CD14-positive monocyte (primary cell): Measurements from ENCODE around the gene SPATA46. TPM values are rescaled to one million over a fixed set of nuclear protein-coding genes. Genes with fewer than 3 reads are reported as not detected.

Experiments used
- DNase-seq, 3 donors: peaks; one replicate each; pipeline ENCODE4 v3.0.0-alpha.2; 2011 to 2022
- H2AFZ ChIP-seq: 2 replicates; pipeline ENCODE4 v1.6.0; 2012; ENCODE audit warnings: mild to moderate bottlenecking, low read depth, low read length, inconsistent platforms; ENCODE audit not compliant: insufficient read depth, poor library complexity, severe bottlenecking
- H3K27ac ChIP-seq, 2 donors: 1 replicate in 1 of 2; 2 replicates in 1 of 2; pipeline ENCODE4 v1.5.1; 2012 to 2013; ENCODE audit warnings: low read length in 2 of 2, control low read depth in 1 of 2, inconsistent platforms in 1 of 2, low read depth in 1 of 2, mild to moderate bottlenecking in 1 of 2
- H3K27me3 ChIP-seq, 2 donors: one replicate each; pipeline versions ENCODE4 v1.6.0 to v1.6.1; 2011 to 2013; ENCODE audit warnings: low read length in 2 of 2; ENCODE audit not compliant: control insufficient read depth in 2 of 2, insufficient read depth in 2 of 2
- H3K36me3 ChIP-seq, 2 donors: replicated peaks in 1 of 2; 1 replicate in 1 of 2; 2 replicates in 1 of 2; pipeline versions ENCODE4 v1.5.1 to v1.6.1; 2012 to 2013; ENCODE audit warnings: low read length in 2 of 2, control low read depth in 1 of 2, inconsistent platforms in 1 of 2, mild to moderate bottlenecking in 1 of 2; ENCODE audit not compliant: insufficient read depth in 2 of 2, control insufficient read depth in 1 of 2
- H3K4me1 ChIP-seq, 2 donors: 1 replicate in 1 of 2; 2 replicates in 1 of 2; pipeline versions ENCODE4 v1.5.1 to v1.6.1; 2012 to 2013; ENCODE audit warnings: low read length in 2 of 2, control low read depth in 1 of 2, inconsistent platforms in 1 of 2, mild to moderate bottlenecking in 1 of 2, moderate library complexity in 1 of 2; ENCODE audit not compliant: insufficient read depth in 2 of 2, control insufficient read depth in 1 of 2
- H3K4me2 ChIP-seq: replicated peaks from 2 replicates; pipeline ENCODE3; 2012; ENCODE audit warnings: low read length, moderate library complexity, mild to moderate bottlenecking; ENCODE audit not compliant: poor library complexity, severe bottlenecking; ENCODE audit errors: extremely low read depth
- H3K4me3 ChIP-seq, 3 experiments: fragments of 200-600 bp in 1 of 3; sonication (generic) in 1 of 3; replicated peaks in 1 of 3; 1 replicate in 2 of 3; 2 replicates in 1 of 3; pipeline ENCODE4 v1.5.1; 2011 to 2013; ENCODE audit warnings: low read length in 3 of 3, mild to moderate bottlenecking in 3 of 3, control low read depth in 2 of 3, low read depth in 2 of 3, inconsistent platforms in 1 of 3, moderate library complexity in 1 of 3
- H3K79me2 ChIP-seq: 2 replicates; pipeline ENCODE4 v1.6.0; 2012; ENCODE audit warnings: mild to moderate bottlenecking, control low read depth, inconsistent platforms, low read length, moderate library complexity; ENCODE audit not compliant: insufficient read depth
- H3K9ac ChIP-seq: 2 replicates; pipeline ENCODE4 v1.6.0; 2017; ENCODE audit warnings: low read length, mild to moderate bottlenecking; ENCODE audit not compliant: insufficient read depth, poor library complexity, severe bottlenecking
- H3K9me3 ChIP-seq, 2 donors: replicated peaks in 1 of 2; 1 replicate in 1 of 2; 2 replicates in 1 of 2; pipeline versions ENCODE4 v1.5.1 to v1.6.1; 2012 to 2013; ENCODE audit warnings: low read length in 2 of 2, control low read depth in 1 of 2; ENCODE audit not compliant: control insufficient read depth in 1 of 2, insufficient read depth in 1 of 2
- H4K20me1 ChIP-seq: 2 replicates; pipeline ENCODE4 v1.6.0; 2012; ENCODE audit warnings: mild to moderate bottlenecking, low read length, control low read depth, moderate library complexity; ENCODE audit not compliant: insufficient read depth
- H3K27ac Mint-ChIP-seq, 7 donors: one replicate each; pipeline ENCODE4 v1.8.0; 2020; ENCODE audit warnings: mild to moderate bottlenecking in 7 of 7, mixed read lengths in 7 of 7, moderate library complexity in 6 of 7, inconsistent platforms in 2 of 7
- H3K27me3 Mint-ChIP-seq, 3 donors: one replicate each; pipeline ENCODE4 v1.8.0; 2021 to 2022; ENCODE audit warnings: low read depth in 3 of 3, mild to moderate bottlenecking in 3 of 3, mixed read lengths in 3 of 3, moderate library complexity in 3 of 3, inconsistent platforms in 1 of 3
- H3K36me3 Mint-ChIP-seq, 2 donors: one replicate each; pipeline ENCODE4 v1.8.0; 2020; ENCODE audit warnings: mixed read lengths in 2 of 2, inconsistent platforms in 1 of 2, mild to moderate bottlenecking in 1 of 2
- H3K4me1 Mint-ChIP-seq: one replicate; pipeline ENCODE4 v1.8.0; 2020; ENCODE audit warnings: mild to moderate bottlenecking, mixed read lengths
- H3K4me3 Mint-ChIP-seq, 2 donors: one replicate each; pipeline ENCODE4 v1.8.0; 2020; ENCODE audit warnings: mild to moderate bottlenecking in 2 of 2, mixed read lengths in 2 of 2, moderate library complexity in 1 of 2
- H3K9me3 Mint-ChIP-seq, 7 donors: one replicate each; pipeline ENCODE4 v1.8.0; 2020 to 2022; ENCODE audit warnings: mixed read lengths in 7 of 7, mild to moderate bottlenecking in 6 of 7, moderate library complexity in 6 of 7, inconsistent platforms in 2 of 7
- WGBS: methylation state at CpG from one replicate; pipeline ENCODE4 v1.1.5; 2013; ENCODE audit warnings: missing lambda C conversion rate; ENCODE audit not compliant: insufficient coverage; 5-methylcytosine and 5-hydroxymethylcytosine counted together
- intact Hi-C, 2 donors: fragments of 100-400 bp; cut with micrococcal nuclease; formaldehyde crosslinking; loops; one replicate each; pipeline versions ENCODE4 v1.15.0 to v1.15.1; 2023
- polyA plus RNA-seq, 3 donors: library from polyadenylated mRNA; depleted of rRNA in 1 of 3; unstranded in 2 of 3; stranded (reverse) in 1 of 3; fragments of 300-500 nt in 2 of 3; fragments of >200 nt in 1 of 3; fragmentation: Illumina TruSeq in 2 of 3; gene quantifications; 1 replicate in 2 of 3; 2 replicates in 1 of 3; pipeline ENCODE4 v1.2.3, GENCODE V29; 2012 to 2021
- TF ChIP-seq, protein P1 (sequence below): fragments of 200-600 bp; IDR thresholded peaks from one replicate; pipeline ENCODE4 v1.8.0; 2022; ENCODE audit warnings: antibody characterized with exemption, mild to moderate bottlenecking

The SPATA46 gene
- polyA plus RNA-seq, 3 donors = not detected

GRCh38 chr1:162412002-162412401, 35.3 kb upstream of the SPATA46 start, which contains the start of gene SH2D1B:
Gene SH2D1B, minus strand, starts transcription at chr1:162412136. Its CDS starts 120 bp downstream, at chr1:162412016.
- no peaks in the 10 kb centered on the region for H3K79me2 ChIP-seq
- intact Hi-C loops = no loop called here
- peaks cover 0 to 21% of the 10 kb centered on the region in 2 donors for H3K4me1 ChIP-seq
- H4K20me1 ChIP-seq = no peaks in the 10 kb centered on the region
- H3K4me3 ChIP-seq = peak within 1 kb of the TSS in 1 of 3 experiments; percentile 3
- H3K27ac ChIP-seq = no peak within 1 kb of the TSS
- Mint-ChIP-seq H3K27ac (peak within 1 kb of the TSS in 5 of 7 donors; percentile 1 to 85 (median 57)), H3K4me1 (peaks cover 25% of the 10 kb centered on the region), H3K9me3 (peaks cover 0 to 4% (median under 1%) of the 10 kb centered on the region in 7 donors), H3K27me3 (peaks cover 0 to 5% (median 3%) of the 10 kb centered on the region in 3 donors), H3K4me3 (peak within 1 kb of the TSS; percentile 58 to 67), H3K36me3 (no peaks in the 10 kb centered on the region)
- no peak within 1 kb of the TSS for H3K9ac ChIP-seq
- TF ChIP-seq, protein P1, sequence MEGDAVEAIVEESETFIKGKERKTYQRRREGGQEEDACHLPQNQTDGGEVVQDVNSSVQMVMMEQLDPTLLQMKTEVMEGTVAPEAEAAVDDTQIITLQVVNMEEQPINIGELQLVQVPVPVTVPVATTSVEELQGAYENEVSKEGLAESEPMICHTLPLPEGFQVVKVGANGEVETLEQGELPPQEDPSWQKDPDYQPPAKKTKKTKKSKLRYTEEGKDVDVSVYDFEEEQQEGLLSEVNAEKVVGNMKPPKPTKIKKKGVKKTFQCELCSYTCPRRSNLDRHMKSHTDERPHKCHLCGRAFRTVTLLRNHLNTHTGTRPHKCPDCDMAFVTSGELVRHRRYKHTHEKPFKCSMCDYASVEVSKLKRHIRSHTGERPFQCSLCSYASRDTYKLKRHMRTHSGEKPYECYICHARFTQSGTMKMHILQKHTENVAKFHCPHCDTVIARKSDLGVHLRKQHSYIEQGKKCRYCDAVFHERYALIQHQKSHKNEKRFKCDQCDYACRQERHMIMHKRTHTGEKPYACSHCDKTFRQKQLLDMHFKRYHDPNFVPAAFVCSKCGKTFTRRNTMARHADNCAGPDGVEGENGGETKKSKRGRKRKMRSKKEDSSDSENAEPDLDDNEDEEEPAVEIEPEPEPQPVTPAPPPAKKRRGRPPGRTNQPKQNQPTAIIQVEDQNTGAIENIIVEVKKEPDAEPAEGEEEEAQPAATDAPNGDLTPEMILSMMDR = no peak
- H3K36me3 ChIP-seq = no peaks in the 10 kb centered on the region
- WGBS = 100% methylated on average over 1 of the region's 3 CpGs
- H3K9me3 ChIP-seq = no peaks in the 10 kb centered on the region
- peak in 2 of 3 donors; percentile 29 to 57 for DNase-seq
- no peak within 1 kb of the TSS for H3K4me2 ChIP-seq
- no peak within 1 kb of the TSS for H2AFZ ChIP-seq
- H3K27me3 ChIP-seq = no peaks in the 10 kb centered on the region

GRCh38 chr1:162407539-162407938, 30.9 kb upstream of the SPATA46 start:
- no peaks in the 10 kb centered on the region for H3K79me2 ChIP-seq
- DNase-seq = no peak
- Mint-ChIP-seq H3K27me3 (peaks cover 0 to 5% (median 3%) of the 10 kb centered on the region in 3 donors), H3K4me3 (no peak overlapping the region), H3K27ac (no peak overlapping the region), H3K4me1 (peaks cover 12% of the 10 kb centered on the region), H3K9me3 (no peaks in the 10 kb centered on the region), H3K36me3 (no peaks in the 10 kb centered on the region)
- H4K20me1 ChIP-seq = no peaks in the 10 kb centered on the region
- H3K27me3 ChIP-seq = no peaks in the 10 kb centered on the region
- peak overlapping the region; percentile 6 for H2AFZ ChIP-seq
- peaks cover 0 to 12% of the 10 kb centered on the region in 2 donors for H3K4me1 ChIP-seq
- WGBS = no CpG with 5 or more reads among the region's 1 CpG
- H3K27ac ChIP-seq = no peak overlapping the region
- intact Hi-C loops = no loop called here
- no peak overlapping the region for H3K9ac ChIP-seq
- no peak overlapping the region for H3K4me2 ChIP-seq
- no peak overlapping the region for H3K4me3 ChIP-seq
- no peaks in the 10 kb centered on the region for H3K9me3 ChIP-seq
- H3K36me3 ChIP-seq = no peaks in the 10 kb centered on the region
- TF ChIP-seq, protein P1 = no peak
